HepG2 (cell line): ENCODE measurements around the gene KDM2B. TPM values are rescaled to one million over a fixed set of nuclear protein-coding genes. Genes with fewer than 3 reads are reported as not detected.
A peak's percentile ranks its signal among the peaks of the same experiment; 100 is the strongest.

Experiments
- ASH2L ChIP-seq: fragments of 300-600, 200-600 bp; sonication (generic); IDR thresholded peaks from 2 replicates; pipeline ENCODE4 v1.7.0; 2017; ENCODE audit warnings: low read depth, mild to moderate bottlenecking, moderate library complexity, mixed read lengths, low read length; ENCODE audit not compliant: insufficient read length
- EP300 ChIP-seq, 3 experiments: sonication (generic) in 1 of 3; formaldehyde crosslinking in 1 of 3; IDR thresholded peaks; 2 replicates each; pipeline versions ENCODE4 v1.5.1 to v1.6.1; 2011 to 2020; ENCODE audit warnings: low read depth in 2 of 3, low read length in 2 of 3, borderline replicate concordance in 1 of 3, improper control_type of control experiment in 1 of 3, mild to moderate bottlenecking in 1 of 3, missing genetic modification reagents in 1 of 3, moderate library complexity in 1 of 3
- FOXK2 ChIP-seq: fragments of 450-650 bp; IDR thresholded peaks from 2 replicates; pipeline ENCODE4 v1.6.1; 2016
- HCFC1 ChIP-seq: fragments of 150-350 bp; IDR thresholded peaks from 2 replicates; pipeline ENCODE4 v1.6.1; 2014; ENCODE audit warnings: low read depth, low read length
- HOXA3 ChIP-seq: sonication (generic); formaldehyde crosslinking; IDR thresholded peaks from 2 replicates; pipeline ENCODE4 v1.5.0; 2020; ENCODE audit warnings: missing genetic modification reagents
- HOXA7 ChIP-seq: sonication (generic); formaldehyde crosslinking; IDR thresholded peaks from 2 replicates; pipeline ENCODE4 v1.8.1; 2022; ENCODE audit warnings: mild to moderate bottlenecking, missing genetic modification reagents, moderate library complexity
- KDM5A ChIP-seq: fragments of 200-600 bp; sonication (generic); IDR thresholded peaks from 2 replicates; pipeline ENCODE4 v1.7.0; 2018; ENCODE audit warnings: antibody characterized with exemption, mild to moderate bottlenecking, low read length, borderline replicate concordance
- MED1 ChIP-seq: sonication (generic); formaldehyde crosslinking; IDR thresholded peaks from 2 replicates; pipeline ENCODE4 v1.4.0; 2020; ENCODE audit warnings: missing genetic modification reagents
- MTF1 ChIP-seq: sonication (generic); formaldehyde crosslinking; IDR thresholded peaks from 2 replicates; pipeline ENCODE4 v1.5.0; 2020; ENCODE audit warnings: missing genetic modification reagents
- NCOA2 ChIP-seq: sonication (generic); formaldehyde crosslinking; IDR thresholded peaks from 2 replicates; pipeline ENCODE4 v1.8.0; 2022; ENCODE audit warnings: inconsistent platforms
- PCBP1 ChIP-seq: fragments of 200-400 bp; formaldehyde crosslinking; IDR thresholded peaks from 2 replicates; pipeline ENCODE4 v1.6.1; 2017; ENCODE audit warnings: mild to moderate bottlenecking, low read depth, low read length, borderline replicate concordance
- RARG ChIP-seq: sonication (generic); formaldehyde crosslinking; IDR thresholded peaks from 2 replicates; pipeline ENCODE4 v1.4.0; 2020; ENCODE audit warnings: low read depth, mild to moderate bottlenecking, missing genetic modification reagents
- SIN3B ChIP-seq: fragments of 150-350 bp; IDR thresholded peaks from 2 replicates; pipeline ENCODE4 v1.6.1; 2014; ENCODE audit warnings: low read length
- SP4 ChIP-seq: sonication (generic); formaldehyde crosslinking; IDR thresholded peaks from 2 replicates; pipeline ENCODE4 v1.8.1; 2023; ENCODE audit warnings: mild to moderate bottlenecking, missing genetic modification reagents
- SRSF1 ChIP-seq: fragments of 200-400 bp; formaldehyde crosslinking; optimal IDR thresholded peaks from 2 replicates; pipeline ENCODE3; 2017; ENCODE audit warnings: mild to moderate bottlenecking, low read depth, low read length, moderate library complexity
- SRSF4 ChIP-seq: fragments of 200-400 bp; formaldehyde crosslinking; IDR thresholded peaks from one replicate; pipeline ENCODE4 v1.6.1; 2018; ENCODE audit warnings: mild to moderate bottlenecking, low read depth, low read length, moderate library complexity; ENCODE audit not compliant: poor library complexity, severe bottlenecking
- SRSF9 ChIP-seq: fragments of 200-400 bp; formaldehyde crosslinking; IDR thresholded peaks from 2 replicates; pipeline ENCODE4 v1.6.1; 2018; ENCODE audit warnings: borderline replicate concordance, mild to moderate bottlenecking, low read depth, low read length; ENCODE audit not compliant: insufficient read depth, poor library complexity, severe bottlenecking
- TBP ChIP-seq: sonication (generic); formaldehyde crosslinking; IDR thresholded peaks from 2 replicates; pipeline ENCODE4 v1.5.0; 2020; ENCODE audit warnings: missing genetic modification reagents
- TP53 ChIP-seq: sonication (generic); formaldehyde crosslinking; conservative IDR thresholded peaks from 2 replicates; pipeline ENCODE4 v1.4.0; 2020; ENCODE audit warnings: missing genetic modification reagents
- YY1 ChIP-seq: IDR thresholded peaks from 2 replicates; pipeline ENCODE4 v1.6.1; 2011; ENCODE audit warnings: low read length, low read depth, moderate library complexity, mild to moderate bottlenecking; ENCODE audit not compliant: insufficient read depth, insufficient replicate concordance
- ZBTB38 ChIP-seq: sonication (generic); formaldehyde crosslinking; IDR thresholded peaks from 2 replicates; pipeline ENCODE4 v1.5.1; 2020; ENCODE audit warnings: mild to moderate bottlenecking, missing genetic modification reagents
- ZBTB7A ChIP-seq: sonication (generic); formaldehyde crosslinking; IDR thresholded peaks from 2 replicates; pipeline ENCODE4 v1.8.0; 2022; ENCODE audit warnings: mild to moderate bottlenecking, missing genetic modification reagents
- ZNF274 ChIP-seq: sonication (generic); formaldehyde crosslinking; IDR thresholded peaks from 2 replicates; pipeline ENCODE4 v1.5.1; 2020; ENCODE audit warnings: mild to moderate bottlenecking, missing genetic modification reagents
- ZNF572 ChIP-seq: sonication (generic); formaldehyde crosslinking; IDR thresholded peaks from 2 replicates; pipeline ENCODE4 v1.5.1; 2020; ENCODE audit warnings: mild to moderate bottlenecking, missing genetic modification reagents
- ZNF598 ChIP-seq: sonication (generic); formaldehyde crosslinking; IDR thresholded peaks from 2 replicates; pipeline ENCODE4 v1.5.1; 2020; ENCODE audit warnings: mild to moderate bottlenecking, missing genetic modification reagents, borderline replicate concordance
- ZNF605 ChIP-seq: sonication (generic); formaldehyde crosslinking; IDR thresholded peaks from 2 replicates; pipeline ENCODE4 v1.8.0; 2022; ENCODE audit warnings: mild to moderate bottlenecking, missing genetic modification reagents
- ZNF670 ChIP-seq: sonication (generic); formaldehyde crosslinking; IDR thresholded peaks from 2 replicates; pipeline ENCODE4 v1.8.0; 2022; ENCODE audit warnings: mild to moderate bottlenecking, missing genetic modification reagents, borderline replicate concordance
- ZZZ3 ChIP-seq: sonication (generic); formaldehyde crosslinking; IDR thresholded peaks from 2 replicates; pipeline ENCODE4 v1.4.0; 2020; ENCODE audit warnings: missing genetic modification reagents, mild to moderate bottlenecking, borderline replicate concordance
- polyA plus RNA-seq, 8 experiments: library from polyadenylated mRNA; depleted of rRNA in 3 of 8; stranded (reverse) in 7 of 8; unstranded in 1 of 8; fragments of >200 nt; fragmentation: Illumina TruSeq in 4 of 8; extraction: Trizol in 4 of 8; gene quantifications; 2 replicates each; pipeline versions ENCODE4 v1.2.1 to v1.2.3, GENCODE V29; 2011 to 2016; ENCODE audit warnings: low read depth in 4 of 8, missing spikeins in 1 of 8, mixed read lengths in 1 of 8; ENCODE audit not compliant: insufficient read depth in 1 of 8
- total RNA-seq, 5 experiments: library from RNA; depleted of rRNA; stranded (reverse); fragments of >200 nt; fragmentation: Illumina TruSeq; extraction: Trizol; gene quantifications; 2 replicates each; pipeline ENCODE4 v1.2.3, GENCODE V29; 2016; ENCODE audit warnings: low read depth in 1 of 5
- TF ChIP-seq, protein P1 (sequence below): sonication (generic); formaldehyde crosslinking; IDR thresholded peaks from 2 replicates; pipeline ENCODE4 v1.9.0; 2021; ENCODE audit warnings: missing genetic modification reagents, mild to moderate bottlenecking, borderline replicate concordance

KDM2B gene
- total and polyA plus RNA-seq, 2 of the 13 experiments (the other 11 are each of a cell fraction or from before 2014, with no cell fraction given) = 17.5 to 26.1 TPM

DNA sequence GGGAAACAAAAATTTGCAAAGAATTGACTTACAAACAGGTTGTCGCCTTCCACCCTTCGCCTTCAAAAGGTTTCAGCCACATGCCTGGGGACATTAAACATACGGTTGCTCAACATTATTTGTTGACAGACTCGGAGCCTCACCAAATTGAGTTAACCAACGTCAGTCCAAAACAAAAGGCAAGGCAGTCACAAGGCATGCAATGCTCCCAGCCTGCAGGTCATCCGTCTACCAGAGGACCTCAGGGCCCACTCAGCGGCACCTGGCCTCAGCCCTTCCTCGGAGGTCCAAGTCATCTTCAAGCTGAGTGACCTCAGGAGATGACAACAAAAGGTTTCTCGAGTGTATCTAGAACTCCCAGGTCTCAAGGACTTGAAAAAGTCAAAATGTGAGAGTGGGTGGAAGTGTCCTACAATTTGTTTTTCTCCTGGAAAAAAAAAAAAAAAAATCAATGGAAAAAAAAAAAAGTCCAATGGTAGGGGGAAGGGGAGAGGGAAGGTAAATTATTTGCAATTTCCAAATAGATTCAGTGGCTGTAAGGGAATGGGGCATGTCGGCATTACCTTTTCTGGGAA is 64.3 kb downstream of the KDM2B start (continued):
- TF ChIP-seq PCBP1 = no peak
- no peak for TF ChIP-seq FOXK2
- no peak for TF ChIP-seq ASH2L
- TF ChIP-seq ZNF274 = peak; percentile 29; the same call in 1 of the 2 replicates
- no peak for TF ChIP-seq TBP
- TF ChIP-seq MTF1 (CRISPR knock-in tag) = peak; percentile 83; the same call in 1 of the 2 replicates
- no peak for TF ChIP-seq KDM5A
- TF ChIP-seq ZNF572 (CRISPR knock-in tag) = no peak
- TF ChIP-seq MED1 (CRISPR knock-in tag) = peak; percentile 87
- TF ChIP-seq HOXA7 (CRISPR knock-in tag) = no peak
- peak; percentile 66 for TF ChIP-seq NCOA2
- TF ChIP-seq SP4 (CRISPR knock-in tag) = peak; percentile 49
- peak; percentile 73; the same call in 1 of the 2 replicates for TF ChIP-seq ZBTB38
- TF ChIP-seq YY1 = no peak
- no peak for TF ChIP-seq ZBTB7A
- TF ChIP-seq ZNF670 (CRISPR knock-in tag) = peak; percentile 47; the same call in 1 of the 2 replicates
- TF ChIP-seq SRSF4 = no peak
- TF ChIP-seq ZNF598 (CRISPR knock-in tag) = no peak
- no peak for TF ChIP-seq SRSF9
- TF ChIP-seq, protein P1, sequence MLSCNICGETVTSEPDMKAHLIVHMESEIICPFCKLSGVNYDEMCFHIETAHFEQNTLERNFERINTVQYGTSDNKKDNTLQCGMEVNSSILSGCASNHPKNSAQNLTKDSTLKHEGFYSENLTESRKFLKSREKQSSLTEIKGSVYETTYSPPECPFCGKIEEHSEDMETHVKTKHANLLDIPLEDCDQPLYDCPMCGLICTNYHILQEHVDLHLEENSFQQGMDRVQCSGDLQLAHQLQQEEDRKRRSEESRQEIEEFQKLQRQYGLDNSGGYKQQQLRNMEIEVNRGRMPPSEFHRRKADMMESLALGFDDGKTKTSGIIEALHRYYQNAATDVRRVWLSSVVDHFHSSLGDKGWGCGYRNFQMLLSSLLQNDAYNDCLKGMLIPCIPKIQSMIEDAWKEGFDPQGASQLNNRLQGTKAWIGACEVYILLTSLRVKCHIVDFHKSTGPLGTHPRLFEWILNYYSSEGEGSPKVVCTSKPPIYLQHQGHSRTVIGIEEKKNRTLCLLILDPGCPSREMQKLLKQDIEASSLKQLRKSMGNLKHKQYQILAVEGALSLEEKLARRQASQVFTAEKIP (CRISPR knock-in tag) = no peak
- TF ChIP-seq RARG (CRISPR knock-in tag) = no peak
- no peak for TF ChIP-seq ZZZ3 (CRISPR knock-in tag)
- TF ChIP-seq TP53 (CRISPR knock-in tag) = peak; percentile 80; the same call in 1 of the 2 replicates
- TF ChIP-seq EP300 (IDR thresholded peaks at IDR 0.05; ENCODE audit: low read depth in 2 of 2, low read length in 2 of 2) = 0 out of 4 replicates have a peak, but pooled peaks of 1 of the 2 experiments have one; percentile 43
- peak; percentile 37; the same call in 1 of the 2 replicates for TF ChIP-seq EP300 (CRISPR knock-in tag; IDR thresholded peaks at IDR 0.05; ENCODE audit: borderline replicate concordance)
- peak; percentile 43 for TF ChIP-seq ZNF605
- no peak for TF ChIP-seq SRSF1
- no peak for TF ChIP-seq SIN3B
- no peak for TF ChIP-seq HCFC1
- peak; percentile 72 for TF ChIP-seq HOXA3 (CRISPR knock-in tag)
